Subcutaneous adipose tissue (tissue), 4 donors: ENCODE measurements around the gene RCOR1. TPM values are rescaled to one million over a fixed set of nuclear protein-coding genes. Genes with fewer than 3 reads are reported as not detected.

ENCODE experiments used
- total RNA-seq, 4 donors: library from RNA; depleted of rRNA; stranded (reverse); fragments of >200 nt; gene quantifications; one replicate each; pipeline ENCODE4 v1.1.0, GENCODE V29; 2016
- TF ChIP-seq, protein P1 (sequence below): fragments of 450-650 bp; IDR thresholded peaks from one replicate; pipeline ENCODE4 v1.5.1; 2016; ENCODE audit warnings: low read depth, mild to moderate bottlenecking, control low read depth, antibody characterized with exemption, moderate library complexity

RCOR1 gene
- total RNA-seq, 4 donors from 2014 or later, result 17.6 to 24.3 (median 22.1) TPM

DNA sequence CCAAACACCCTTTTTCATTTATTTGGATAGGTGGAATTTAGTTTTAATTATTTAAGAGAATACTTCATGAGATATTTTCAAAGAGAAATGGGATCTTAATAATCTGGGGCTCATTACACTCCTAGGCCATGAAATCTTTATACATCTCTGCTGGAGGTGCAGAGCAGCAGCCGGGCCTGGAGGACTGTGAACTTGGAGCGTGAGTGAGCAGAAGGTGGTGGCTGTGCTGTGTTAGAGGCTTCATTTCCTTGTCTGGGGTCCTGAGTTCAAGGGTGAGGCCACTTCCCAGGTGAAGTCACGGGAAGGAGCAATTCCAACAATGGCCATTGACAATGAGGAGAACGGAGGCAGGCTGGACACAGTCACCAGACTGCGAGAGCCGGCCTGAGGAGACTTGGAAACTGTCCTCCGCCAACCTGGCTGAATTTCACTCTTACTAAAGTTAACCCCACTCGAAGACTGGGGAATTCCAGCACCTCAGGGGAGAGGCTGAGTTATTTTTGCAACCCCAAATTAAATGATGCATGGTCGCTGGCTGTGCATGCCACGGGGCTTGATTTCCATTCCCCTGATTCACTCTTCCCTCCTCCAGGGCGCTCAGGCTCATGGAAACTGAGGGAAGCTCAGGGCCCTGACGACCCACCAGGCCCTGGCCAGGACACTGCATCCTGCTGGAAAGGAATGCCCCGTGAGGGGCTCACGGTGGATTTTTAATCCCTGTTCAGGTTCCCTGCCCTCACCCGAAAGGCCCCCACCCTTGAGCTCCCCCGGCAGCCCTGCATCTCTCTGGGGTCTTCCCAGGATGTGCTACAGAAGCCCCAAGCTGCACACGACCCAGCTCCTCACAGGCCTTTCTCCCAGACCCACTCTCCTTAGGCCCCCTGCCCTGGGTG, 162.2 kb downstream of the RCOR1 start:
- TF ChIP-seq, protein P1, sequence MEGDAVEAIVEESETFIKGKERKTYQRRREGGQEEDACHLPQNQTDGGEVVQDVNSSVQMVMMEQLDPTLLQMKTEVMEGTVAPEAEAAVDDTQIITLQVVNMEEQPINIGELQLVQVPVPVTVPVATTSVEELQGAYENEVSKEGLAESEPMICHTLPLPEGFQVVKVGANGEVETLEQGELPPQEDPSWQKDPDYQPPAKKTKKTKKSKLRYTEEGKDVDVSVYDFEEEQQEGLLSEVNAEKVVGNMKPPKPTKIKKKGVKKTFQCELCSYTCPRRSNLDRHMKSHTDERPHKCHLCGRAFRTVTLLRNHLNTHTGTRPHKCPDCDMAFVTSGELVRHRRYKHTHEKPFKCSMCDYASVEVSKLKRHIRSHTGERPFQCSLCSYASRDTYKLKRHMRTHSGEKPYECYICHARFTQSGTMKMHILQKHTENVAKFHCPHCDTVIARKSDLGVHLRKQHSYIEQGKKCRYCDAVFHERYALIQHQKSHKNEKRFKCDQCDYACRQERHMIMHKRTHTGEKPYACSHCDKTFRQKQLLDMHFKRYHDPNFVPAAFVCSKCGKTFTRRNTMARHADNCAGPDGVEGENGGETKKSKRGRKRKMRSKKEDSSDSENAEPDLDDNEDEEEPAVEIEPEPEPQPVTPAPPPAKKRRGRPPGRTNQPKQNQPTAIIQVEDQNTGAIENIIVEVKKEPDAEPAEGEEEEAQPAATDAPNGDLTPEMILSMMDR, result no peak

DNA sequence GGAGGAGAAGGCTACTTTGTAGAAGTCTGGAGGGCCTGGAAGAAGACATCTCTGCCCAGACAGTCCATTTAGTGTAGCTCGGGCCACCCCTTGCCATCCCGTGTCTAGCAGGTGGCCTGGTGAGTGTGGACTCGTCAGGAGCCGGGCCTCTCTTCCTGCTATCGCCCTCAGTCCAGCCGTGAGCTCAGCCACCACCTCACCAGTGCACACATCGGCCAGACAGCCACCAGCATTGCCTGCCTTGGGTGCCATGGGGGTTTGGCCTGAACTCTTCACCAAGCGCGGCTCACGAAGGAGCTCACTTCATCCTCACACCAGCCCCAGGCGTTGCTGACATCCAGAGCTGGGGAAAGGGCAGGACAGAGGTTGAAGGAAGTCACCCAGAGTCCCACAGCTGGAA, 165.2 kb downstream of the RCOR1 start:
- TF ChIP-seq, protein P1, result no peak

DNA sequence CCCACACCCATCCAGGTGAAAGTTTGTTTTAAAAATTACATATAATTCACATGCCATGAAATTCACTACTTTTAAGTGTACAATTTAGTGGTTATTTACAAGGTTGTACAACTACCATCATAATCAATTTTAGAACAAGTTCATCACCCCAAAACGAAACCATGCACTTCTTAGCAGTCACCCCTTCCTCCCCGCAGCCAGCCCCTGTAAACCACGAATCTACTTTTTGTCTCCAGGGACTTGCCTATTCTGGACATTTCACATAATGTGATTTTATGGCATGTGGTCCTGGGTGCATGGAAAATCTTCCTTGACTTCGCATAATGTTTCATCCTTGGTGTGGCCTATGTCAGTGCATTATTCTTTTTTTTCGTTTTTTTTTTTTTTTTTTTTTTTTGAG, 165.6 kb downstream of the RCOR1 start:
- TF ChIP-seq, protein P1, result no peak

DNA sequence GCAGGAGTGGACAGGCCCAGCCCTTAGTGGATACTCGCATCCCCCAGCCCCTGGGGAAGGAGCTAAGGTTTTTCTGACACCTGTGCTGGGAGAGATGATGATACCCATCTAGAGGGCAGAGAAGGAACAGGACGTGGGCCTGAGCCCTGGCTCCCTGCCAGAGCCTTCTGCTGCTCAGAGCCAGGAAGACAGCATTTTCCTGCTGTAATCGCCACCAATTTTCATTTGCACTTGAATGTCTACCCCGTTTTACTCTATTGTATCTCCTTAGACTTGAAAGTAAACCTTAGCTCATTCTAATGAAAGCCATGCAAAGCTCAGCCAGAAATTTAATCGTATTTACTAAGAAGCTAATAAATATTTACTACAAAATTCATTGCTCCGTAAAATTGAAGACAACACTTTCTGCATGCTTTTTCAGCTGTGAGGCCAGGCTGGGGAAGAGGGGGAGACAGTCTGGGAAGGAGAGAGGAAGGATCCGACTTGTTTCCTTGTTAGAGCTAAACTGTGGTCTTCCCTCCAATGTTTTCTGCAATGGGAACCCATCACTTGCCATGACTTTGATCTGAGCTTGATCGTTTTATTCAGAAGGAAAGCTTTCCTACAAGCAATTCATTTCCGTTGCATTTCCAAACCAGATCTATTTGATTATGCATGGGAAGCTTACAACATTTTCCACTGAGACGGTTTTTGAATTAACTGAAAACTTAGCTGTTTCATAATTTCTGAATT, 167.2 kb downstream of the RCOR1 start:
- TF ChIP-seq, protein P1, result no peak

DNA sequence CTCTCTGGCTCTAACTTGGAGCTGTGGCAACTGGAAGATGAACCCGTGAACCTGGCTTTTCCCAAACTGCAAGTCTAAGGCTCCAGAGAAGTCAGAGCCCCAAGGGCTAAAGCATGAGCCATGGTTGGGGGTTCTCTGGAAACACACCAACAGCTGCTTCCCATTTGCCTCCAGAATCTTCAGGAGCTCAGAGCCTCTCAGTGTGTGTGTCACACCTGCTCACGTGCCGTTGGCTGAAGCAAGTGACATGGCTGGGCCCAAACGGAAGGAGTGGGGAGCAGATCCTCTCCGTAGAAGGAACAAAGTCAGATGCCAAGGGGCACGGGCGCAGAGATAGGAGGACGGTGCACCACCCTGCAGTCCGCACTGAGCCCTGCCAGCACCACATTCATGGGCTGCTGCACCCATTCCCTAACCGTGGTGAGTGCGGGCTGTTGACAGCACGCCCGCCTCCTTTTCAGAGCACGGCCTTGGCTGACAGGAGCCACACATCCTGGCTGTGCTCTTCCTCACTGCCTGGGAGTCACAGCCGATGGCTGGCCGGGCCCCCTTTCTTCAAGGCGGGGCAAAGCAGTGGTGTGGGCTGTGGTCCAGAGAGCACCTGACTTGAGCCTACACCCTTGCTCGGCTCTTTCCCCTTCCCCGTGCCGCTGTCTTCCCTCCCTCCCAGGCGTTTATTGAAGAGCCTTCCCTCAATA, 168.2 kb downstream of the RCOR1 start:
- TF ChIP-seq, protein P1, result no peak

DNA sequence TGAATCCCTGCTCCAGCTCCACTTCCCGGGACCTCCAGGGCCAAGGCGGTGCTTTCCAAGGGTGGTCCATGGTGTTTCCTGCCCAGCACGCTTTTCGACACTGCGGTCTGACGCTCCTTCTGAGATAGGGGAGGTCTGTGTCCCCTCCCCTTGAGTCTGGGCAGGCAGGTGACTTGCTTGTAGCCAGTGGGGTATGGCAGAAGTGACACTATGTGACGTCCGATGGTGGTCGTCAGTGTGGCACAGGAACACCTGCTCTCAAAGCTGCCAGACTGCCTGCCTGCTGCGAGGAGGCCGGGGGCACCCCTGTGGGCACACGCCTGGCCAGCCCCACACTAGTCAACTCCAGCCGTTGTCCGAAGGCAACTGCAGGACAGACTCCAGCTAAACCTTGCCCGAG, 168.8 kb downstream of the RCOR1 start:
- TF ChIP-seq, protein P1, result no peak
